GM10266 (cell line): ENCODE results near the gene CHURC1.
A peak's percentile ranks its signal among the peaks of the same experiment; 100 is the strongest.

ENCODE experiments used
- DNase-seq: peaks from one replicate; pipeline ENCODE4 v3.0.0; 2012; ENCODE audit errors: extremely low spot score
- CTCF ChIP-seq: IDR thresholded peaks from 2 replicates; pipeline ENCODE4 v1.5.1; 2012; ENCODE audit warnings: mild to moderate bottlenecking, low read depth; ENCODE audit not compliant: control insufficient read depth, insufficient read depth; ENCODE audit errors: missing control alignments

Gene CHURC1

GRCh38 chr14:64914237-64915028 is at the start of gene CHURC1:
Gene CHURC1, plus strand, starts transcription at chr14:64914455. Its CDS starts 41 bp downstream, at chr14:64914496.
- TF ChIP-seq CTCF: no peak
- DNase-seq: peak; percentile 85

- DNase-seq: no peak
- no peak for TF ChIP-seq CTCF
These were observed 49.1 kb upstream of the CHURC1 start for GRCh38 chr14:64865109-64865508.

- DNase-seq: no peak
- TF ChIP-seq CTCF: no peak
These were observed 48.3 kb upstream of the CHURC1 start for GRCh38 chr14:64865992-64866391.

- DNase-seq: no peak
- no peak for TF ChIP-seq CTCF
These were observed 47.1 kb upstream of the CHURC1 start for GRCh38 chr14:64867182-64867581.

GRCh38 chr14:64868379-64868778 is 45.9 kb upstream of the CHURC1 start:
- no peak for DNase-seq
- TF ChIP-seq CTCF: no peak

GRCh38 chr14:64868841-64869240 is 45.4 kb upstream of the CHURC1 start:
- TF ChIP-seq CTCF: no peak
- DNase-seq: no peak

GRCh38 chr14:64870160-64870559 is 44.1 kb upstream of the CHURC1 start:
- no peak for DNase-seq
- TF ChIP-seq CTCF: no peak
